Neural crest cell (in vitro differentiated cells): ENCODE data around the gene MZT2B. TPM values are rescaled to one million over a fixed set of nuclear protein-coding genes. Genes with fewer than 3 reads are reported as not detected.
"Not testable (repeated sequence)": the region's sequence is repeated elsewhere in the genome, so short reads cannot be mapped to it uniquely, and the experiment has no call there.

Experiments used
- DNase-seq: peaks from one replicate; pipeline ENCODE4 v3.0.0; 2021; ENCODE audit warnings: low read depth, mixed read lengths, low spot score
- H3K27ac Mint-ChIP-seq: one replicate; pipeline ENCODE4 v1.8.0; 2021; ENCODE audit warnings: mild to moderate bottlenecking, mixed read lengths; ENCODE audit not compliant: unreplicated experiment
- H3K27me3 Mint-ChIP-seq: 2 replicates; pipeline ENCODE4 v1.8.0; 2021; ENCODE audit warnings: low read depth, mild to moderate bottlenecking, mixed read lengths
- H3K36me3 Mint-ChIP-seq: 2 replicates; pipeline ENCODE4 v1.8.0; 2021; ENCODE audit warnings: low read depth, mild to moderate bottlenecking, mixed read lengths
- H3K4me1 Mint-ChIP-seq: 2 replicates; pipeline ENCODE4 v1.8.0; 2021; ENCODE audit warnings: mixed read lengths
- H3K4me3 Mint-ChIP-seq: one replicate; pipeline ENCODE4 v1.8.0; 2021; ENCODE audit warnings: mild to moderate bottlenecking, mixed read lengths
- H3K9me3 Mint-ChIP-seq: 2 replicates; pipeline ENCODE4 v1.8.0; 2021; ENCODE audit warnings: mixed read lengths
- CTCF ChIP-seq: fragments of 200-600 bp; sonication (generic); conservative IDR thresholded peaks from 2 replicates; pipeline ENCODE4 v1.5.0; 2021; ENCODE audit warnings: antibody characterized with exemption, mild to moderate bottlenecking
- total RNA-seq: library from RNA; stranded (reverse); gene quantifications from 2 replicates; pipeline ENCODE4 v1.2.1, GENCODE V29; 2021

MZT2B gene
- total RNA-seq, 1 donor from 2014 or later = 242 TPM

- no peaks in the 10 kb centered on the region for H3K36me3 Mint-ChIP-seq
- H3K27me3 Mint-ChIP-seq = no peaks in the 10 kb centered on the region
- no peaks in the 10 kb centered on the region for H3K9me3 Mint-ChIP-seq
- no peak overlapping the region for H3K4me3 Mint-ChIP-seq
- no peak overlapping the region for H3K27ac Mint-ChIP-seq
- H3K4me1 Mint-ChIP-seq = no peaks in the 10 kb centered on the region
- DNase-seq = no peak
- TF ChIP-seq CTCF = no peak
Measured at GRCh38 chr2:130158631-130159030, 23.4 kb upstream of the MZT2B start.

- H3K27ac Mint-ChIP-seq, H3K4me3 Mint-ChIP-seq, H3K36me3 Mint-ChIP-seq, DNase-seq, H3K9me3 Mint-ChIP-seq, H3K4me1 Mint-ChIP-seq, H3K27me3 Mint-ChIP-seq: not testable (repeated sequence)
Measured at GRCh38 chr2:130159376-130159775, 22.7 kb upstream of the MZT2B start.

DNA sequence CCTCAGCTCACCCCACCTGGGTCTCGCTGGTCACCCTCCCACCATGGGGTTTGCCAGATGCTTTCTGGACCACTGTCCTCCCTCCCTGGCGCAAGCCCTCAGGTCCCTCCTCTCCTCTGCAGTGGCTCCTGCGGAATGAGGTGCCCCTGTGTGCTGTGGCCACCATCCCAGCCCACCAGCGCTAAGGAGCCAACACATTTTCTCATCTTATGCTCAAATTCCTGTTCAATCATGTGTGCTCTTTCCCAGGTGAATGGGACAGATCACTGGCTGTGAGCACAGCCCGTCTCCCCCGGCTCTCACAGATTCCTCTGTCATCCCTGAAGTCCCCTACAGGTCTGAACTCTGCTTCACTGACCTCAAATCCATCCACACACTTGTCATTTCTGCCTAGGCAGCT lies 21.9 kb upstream of the MZT2B start:
- TF ChIP-seq CTCF = no peak
- DNase-seq = no peak
- H3K27ac Mint-ChIP-seq = no peak overlapping the region
- peaks cover 5% of the 10 kb centered on the region for H3K36me3 Mint-ChIP-seq
- H3K4me3 Mint-ChIP-seq = no peak overlapping the region
- no peaks in the 10 kb centered on the region for H3K4me1 Mint-ChIP-seq
- H3K27me3 Mint-ChIP-seq = no peaks in the 10 kb centered on the region
- no peaks in the 10 kb centered on the region for H3K9me3 Mint-ChIP-seq

- H3K36me3 Mint-ChIP-seq, H3K4me3 Mint-ChIP-seq, H3K27me3 Mint-ChIP-seq, H3K9me3 Mint-ChIP-seq, H3K27ac Mint-ChIP-seq, H3K4me1 Mint-ChIP-seq, DNase-seq: not testable (repeated sequence)
Measured at GRCh38 chr2:130160838-130161705, 21.0 kb upstream of the MZT2B start.

GRCh38 chr2:130162486-130162885 lies 19.6 kb upstream of the MZT2B start:
- not testable (repeated sequence) for DNase-seq, H3K27ac Mint-ChIP-seq, H3K27me3 Mint-ChIP-seq, H3K9me3 Mint-ChIP-seq, H3K4me3 Mint-ChIP-seq, H3K4me1 Mint-ChIP-seq
- H3K36me3 Mint-ChIP-seq = peaks cover 16% of the 10 kb centered on the region

GRCh38 chr2:130162968-130163367 lies 19.1 kb upstream of the MZT2B start:
- no peaks in the 10 kb centered on the region for H3K27me3 Mint-ChIP-seq
- no peak for DNase-seq
- no peak overlapping the region for H3K4me3 Mint-ChIP-seq
- peaks cover 17% of the 10 kb centered on the region for H3K36me3 Mint-ChIP-seq
- H3K27ac Mint-ChIP-seq = no peak overlapping the region
- H3K4me1 Mint-ChIP-seq = no peaks in the 10 kb centered on the region
- no peaks in the 10 kb centered on the region for H3K9me3 Mint-ChIP-seq
- no peak for TF ChIP-seq CTCF

- Mint-ChIP-seq H3K27ac (no peak overlapping the region), H3K27me3 (no peaks in the 10 kb centered on the region), H3K4me1 (no peaks in the 10 kb centered on the region), H3K36me3 (peaks cover 20% of the 10 kb centered on the region), H3K9me3 (no peaks in the 10 kb centered on the region), H3K4me3 (no peak overlapping the region)
- no peak for DNase-seq
- TF ChIP-seq CTCF = no peak
Measured at GRCh38 chr2:130165293-130166016, 16.6 kb upstream of the MZT2B start.

GRCh38 chr2:130166611-130167010 lies 15.5 kb upstream of the MZT2B start:
- H3K36me3 Mint-ChIP-seq = peaks cover 20% of the 10 kb centered on the region
- H3K9me3 Mint-ChIP-seq, DNase-seq, H3K27me3 Mint-ChIP-seq, H3K4me3 Mint-ChIP-seq, H3K27ac Mint-ChIP-seq, H3K4me1 Mint-ChIP-seq: not testable (repeated sequence)

DNA sequence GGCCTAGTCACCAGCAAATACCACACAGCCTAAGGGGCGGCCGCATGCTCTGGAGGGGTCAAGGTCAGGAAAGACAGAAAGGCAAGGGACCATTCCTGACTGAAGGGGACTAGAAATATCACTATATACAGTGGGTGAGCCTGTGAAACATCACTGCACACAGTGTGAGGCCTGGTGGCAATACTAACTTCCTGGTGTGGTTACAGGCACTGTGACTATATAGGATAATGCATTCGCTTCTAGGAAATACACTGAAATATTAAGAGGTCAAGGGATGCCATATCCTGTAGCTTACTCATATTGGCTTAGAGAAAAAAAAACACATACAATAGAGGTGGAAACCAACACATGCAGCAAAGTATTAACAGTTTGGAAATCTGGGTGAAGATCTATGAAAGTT lies 12.9 kb upstream of the MZT2B start:
- not testable (repeated sequence) for DNase-seq, H3K4me3 Mint-ChIP-seq, H3K9me3 Mint-ChIP-seq, H3K4me1 Mint-ChIP-seq, H3K27ac Mint-ChIP-seq, H3K27me3 Mint-ChIP-seq
- H3K36me3 Mint-ChIP-seq = peaks cover 18% of the 10 kb centered on the region
